ENCODE measurements around the gene TTLL3. TPM values are rescaled to one million over a fixed set of nuclear protein-coding genes. Genes with fewer than 3 reads are reported as not detected.

The TTLL3 gene
- total and polyA plus RNA-seq, 2 of the 4 experiments (the other 2 are of a cell fraction) = 6.8 to 43.4 TPM

- Histone ChIP-seq H4K5ac (ENCODE audit: low read depth, low read length) (no peak overlapping the region), H3K14ac (replicated peaks; ENCODE audit: low read depth, low read length) (no peak overlapping the region), H2AK9ac (replicated peaks; ENCODE audit: low read depth, low read length, poor library complexity) (no peak overlapping the region), H2AFZ (replicated peaks; ENCODE audit: low read length, poor library complexity) (no peak overlapping the region), H2BK20ac (ENCODE audit: low read depth, low read length) (no peak overlapping the region), H4K8ac (ENCODE audit: low read depth in 2 of 2, low read length in 2 of 2) (no peak overlapping the region), H3K9me1 (ENCODE audit: insufficient read depth, low read length) (0 out of 2 replicates have a peak, but pooled peaks cover 2% of the 10 kb centered on the region), H2BK5ac (ENCODE audit: low read depth, low read length, poor library complexity, severe bottlenecking) (no peak overlapping the region), H3K36me3 (ENCODE audit: control insufficient read depth, insufficient read depth, low read length) (peaks cover 29% of the 10 kb centered on the region), H3K56ac (ENCODE audit: extremely low read depth, insufficient read depth, low read length) (no peak overlapping the region), H3K9me3 (ENCODE audit: control insufficient read depth, insufficient read depth, low read length) (no peaks in the 10 kb centered on the region), H3K27me3 (ENCODE audit: control insufficient read depth, insufficient read depth, low read length) (no peaks in the 10 kb centered on the region), H2BK15ac (ENCODE audit: low read depth, low read length) (no peak overlapping the region), H3K4me3 (ENCODE audit: insufficient read depth, low read depth, low read length) (no peak overlapping the region), H3K27ac (ENCODE audit: insufficient read depth, low read length) (no peak overlapping the region), H4K91ac (ENCODE audit: insufficient read depth, low read depth, low read length) (no peak overlapping the region), H3K18ac (ENCODE audit: low read depth, low read length) (no peak overlapping the region), H3K4ac (ENCODE audit: low read depth, low read length) (no peak overlapping the region), H3K9ac (ENCODE audit: low read depth, low read length) (no peak overlapping the region), H3K23ac (ENCODE audit: low read depth, low read length) (no peak overlapping the region), H3K4me1 (ENCODE audit: control insufficient read depth, insufficient read depth, low read length) (no peaks in the 10 kb centered on the region), H3K4me2 (ENCODE audit: low read depth, low read length) (no peak overlapping the region), H2AK5ac (ENCODE audit: low read depth, low read length) (no peak overlapping the region), H4K20me1 (ENCODE audit: insufficient read depth, low read length) (no peaks in the 10 kb centered on the region; the same call in 1 of the 2 replicates), H3K79me1 (ENCODE audit: low read depth in 1 of 2, low read length in 2 of 2) (peaks cover 9 to 28% of the 10 kb centered on the region in 2 experiments), H2BK120ac (ENCODE audit: low read depth, low read length) (no peak overlapping the region)
- in situ Hi-C loops (cut with MboI; ENCODE audit: low sequenced_read_pairs) (no loop called here), dilution Hi-C loops (cut with HindIII; ENCODE audit: low sequenced_read_pairs, unreplicated experiment) (no loop called here), intact Hi-C loops (cut with micrococcal nuclease) (loop anchor here (10.0 kb wide), 1 partner anchor 444 kb away; no protein-coding TSS in a partner anchor)
- no CpG with 5 or more reads among the region's 8 CpGs for WGBS, 2 experiments (ENCODE audit: extremely low coverage in 2 of 2, insufficient read length in 1 of 2)
- no peak for DNase-seq
- CTCF ChIA-PET = interaction anchor here (0.6 kb wide), 1 partner anchor 11 kb away, joined by 5 read pairs; no protein-coding TSS in a partner anchor
- no TSS peak for BruUV-seq (replicated peaks)
- TF ChIP-seq, protein P1, sequence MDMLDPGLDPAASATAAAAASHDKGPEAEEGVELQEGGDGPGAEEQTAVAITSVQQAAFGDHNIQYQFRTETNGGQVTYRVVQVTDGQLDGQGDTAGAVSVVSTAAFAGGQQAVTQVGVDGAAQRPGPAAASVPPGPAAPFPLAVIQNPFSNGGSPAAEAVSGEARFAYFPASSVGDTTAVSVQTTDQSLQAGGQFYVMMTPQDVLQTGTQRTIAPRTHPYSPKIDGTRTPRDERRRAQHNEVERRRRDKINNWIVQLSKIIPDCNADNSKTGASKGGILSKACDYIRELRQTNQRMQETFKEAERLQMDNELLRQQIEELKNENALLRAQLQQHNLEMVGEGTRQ (IDR thresholded peaks at IDR 0.05; ENCODE audit: low read depth, low read length) = no peak
- TF ChIP-seq RFX5 (IDR thresholded peaks at IDR 0.05; ENCODE audit: low read depth, low read length) (no peak), NFE2L2 (IDR thresholded peaks at IDR 0.05; ENCODE audit: low read depth, low read length) (no peak), FOS (IDR thresholded peaks at IDR 0.05; ENCODE audit: low read depth, low read length) (no peak), MAFK (IDR thresholded peaks at IDR 0.05; ENCODE audit: low read depth, low read length) (no peak), SMC3 (IDR thresholded peaks at IDR 0.05; ENCODE audit: low read depth, low read length) (no peak), POLR2A (IDR thresholded peaks at IDR 0.05; ENCODE audit: low read depth, low read length) (no peak)
- ATAC-seq (ENCODE audit: low read depth) = no peak
- POLR2A ChIA-PET (ENCODE audit: unreplicated experiment) = interaction anchor here (0.6 kb wide), 1 partner anchor 127 kb away, joined by 7 read pairs; no protein-coding TSS in a partner anchor
These were observed 31.0 kb downstream of the TTLL3 start for GRCh38 chr3:9841015-9841414.
